Transverse colon (tissue), 4 donors: Measurements from ENCODE around the gene BAZ2A. TPM values are rescaled to one million over a fixed set of nuclear protein-coding genes. Genes with fewer than 3 reads are reported as not detected.

Source experiments
- DNase-seq: peaks from one replicate; pipeline ENCODE4 v3.0.0-alpha.2; 2019
- H3K27ac ChIP-seq, 4 donors: fragments of 200-600 bp; sonication (generic); 2 replicates each; pipeline ENCODE4 v1.5.1; 2016 to 2018; ENCODE audit warnings: inconsistent platforms in 4 of 4
- H3K27me3 ChIP-seq: fragments of 200-600 bp; sonication (generic); 2 replicates; pipeline ENCODE4 v1.5.1; 2017; ENCODE audit warnings: inconsistent platforms
- H3K36me3 ChIP-seq, 4 donors: fragments of 200-600 bp; sonication (generic); 2 replicates each; pipeline ENCODE4 v1.5.1; 2017 to 2019; ENCODE audit warnings: inconsistent platforms in 4 of 4
- H3K4me1 ChIP-seq, 4 donors: fragments of 200-600 bp; sonication (generic); 2 replicates each; pipeline ENCODE4 v1.5.1; 2017 to 2020; ENCODE audit warnings: inconsistent platforms in 4 of 4
- H3K4me3 ChIP-seq, 4 donors: fragments of 200-600 bp; sonication (generic); 1 replicate in 1 of 4; 2 replicates in 3 of 4; pipeline versions ENCODE4 v1.5.1 to v1.6.1; 2017 to 2019; ENCODE audit warnings: inconsistent platforms in 4 of 4
- H3K9me3 ChIP-seq, 2 donors: fragments of 200-600 bp; sonication (generic); 2 replicates each; pipeline ENCODE4 v1.5.1; 2017 to 2019; ENCODE audit warnings: inconsistent platforms in 2 of 2
- EP300 ChIP-seq: sonication (generic); formaldehyde crosslinking; IDR thresholded peaks from one replicate; pipeline ENCODE4 v1.6.1; 2017; ENCODE audit warnings: antibody characterized with exemption, low read depth
- POLR2A ChIP-seq: fragments of 450-650 bp; IDR thresholded peaks from one replicate; pipeline ENCODE4 v1.6.1; 2016; ENCODE audit warnings: antibody characterized with exemption, mild to moderate bottlenecking, moderate library complexity
- POLR2AphosphoS5 ChIP-seq, 3 donors: sonication (generic); formaldehyde crosslinking; IDR thresholded peaks; one replicate each; pipeline ENCODE4 v1.6.1; 2016; ENCODE audit warnings: antibody characterized with exemption in 3 of 3
- WGBS, 2 donors: methylation state at CpG; one replicate each; pipeline ENCODE4 v1.1.5; 2018; ENCODE audit warnings: low coverage in 1 of 2; 5-methylcytosine and 5-hydroxymethylcytosine counted together
- in situ Hi-C, 4 donors: fragments of 200-750 bp; cut with MboI; loops; one replicate each; pipeline versions ENCODE4 v1.15.0 to v1.15.1; 2017; ENCODE audit warnings: low sequenced_read_pairs in 3 of 4, low pct_ligation_motif_present in 1 of 4, low pct_unique_long_range_greater_than_20kb in 1 of 4
- intact Hi-C: fragments of 100-400 bp; cut with DNase I; formaldehyde crosslinking; loops from one replicate; pipeline ENCODE4 v1.15.1; 2023; ENCODE audit warnings: low total_unique reads
- total RNA-seq, 4 donors: library from RNA; depleted of rRNA; stranded (reverse); fragments of >200 nt; gene quantifications; one replicate each; pipeline ENCODE4 v1.1.0, GENCODE V29; 2016
- TF ChIP-seq, protein P1 (sequence below), 5 experiments: fragments of 200-600 bp in 3 of 5; fragments of 450-650 bp in 2 of 5; sonication (generic) in 3 of 5; IDR thresholded peaks; 1 replicate in 2 of 5; 2 replicates in 3 of 5; pipeline ENCODE4 v1.5.1; 2016 to 2017; ENCODE audit warnings: antibody characterized with exemption in 5 of 5, inconsistent platforms in 3 of 5, mild to moderate bottlenecking in 2 of 5, moderate library complexity in 1 of 5

The BAZ2A gene
- total RNA-seq, 4 donors from 2014 or later = 108 to 261 (median 124) TPM

DNA sequence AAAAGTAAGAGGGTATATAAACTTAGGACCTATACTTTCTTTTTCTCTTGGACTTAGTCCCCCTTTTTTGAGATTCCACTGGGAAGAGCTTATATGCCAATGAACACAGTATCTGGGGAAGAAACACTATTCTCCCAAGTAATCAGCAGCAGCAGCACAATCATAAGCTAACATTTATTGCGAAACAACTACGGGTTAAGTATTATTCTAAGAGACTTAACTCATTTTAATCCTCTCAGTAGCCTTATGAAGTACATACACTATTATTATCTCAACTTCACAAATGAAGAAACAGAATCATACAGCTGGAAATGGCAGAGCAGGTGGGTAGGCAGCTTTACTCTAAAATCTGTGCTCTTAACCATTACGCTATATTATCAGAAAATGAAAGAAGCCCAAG is 27.9 kb downstream of the BAZ2A start:
- in situ Hi-C loops (no loop called here), intact Hi-C loops (no loop called here)
- Histone ChIP-seq H3K27me3 (no peaks in the 10 kb centered on the region), H3K9me3 (no peaks in the 10 kb centered on the region), H3K4me3 (no peak overlapping the region), H3K4me1 (no peaks in the 10 kb centered on the region), H3K36me3 (peaks cover 3 to 96% (median 51%) of the 10 kb centered on the region in 4 donors), H3K27ac (no peak overlapping the region)
- WGBS, 2 donors = 82 to 89% methylated on average over 3 of the region's 3 CpGs
- DNase-seq = no peak
- TF ChIP-seq, protein P1, sequence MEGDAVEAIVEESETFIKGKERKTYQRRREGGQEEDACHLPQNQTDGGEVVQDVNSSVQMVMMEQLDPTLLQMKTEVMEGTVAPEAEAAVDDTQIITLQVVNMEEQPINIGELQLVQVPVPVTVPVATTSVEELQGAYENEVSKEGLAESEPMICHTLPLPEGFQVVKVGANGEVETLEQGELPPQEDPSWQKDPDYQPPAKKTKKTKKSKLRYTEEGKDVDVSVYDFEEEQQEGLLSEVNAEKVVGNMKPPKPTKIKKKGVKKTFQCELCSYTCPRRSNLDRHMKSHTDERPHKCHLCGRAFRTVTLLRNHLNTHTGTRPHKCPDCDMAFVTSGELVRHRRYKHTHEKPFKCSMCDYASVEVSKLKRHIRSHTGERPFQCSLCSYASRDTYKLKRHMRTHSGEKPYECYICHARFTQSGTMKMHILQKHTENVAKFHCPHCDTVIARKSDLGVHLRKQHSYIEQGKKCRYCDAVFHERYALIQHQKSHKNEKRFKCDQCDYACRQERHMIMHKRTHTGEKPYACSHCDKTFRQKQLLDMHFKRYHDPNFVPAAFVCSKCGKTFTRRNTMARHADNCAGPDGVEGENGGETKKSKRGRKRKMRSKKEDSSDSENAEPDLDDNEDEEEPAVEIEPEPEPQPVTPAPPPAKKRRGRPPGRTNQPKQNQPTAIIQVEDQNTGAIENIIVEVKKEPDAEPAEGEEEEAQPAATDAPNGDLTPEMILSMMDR (IDR thresholded peaks at IDR 0.05) = no peak
- no peak for TF ChIP-seq POLR2A
- no peak for TF ChIP-seq POLR2AphosphoS5 (IDR thresholded peaks at IDR 0.05)
- TF ChIP-seq EP300 = no peak

DNA sequence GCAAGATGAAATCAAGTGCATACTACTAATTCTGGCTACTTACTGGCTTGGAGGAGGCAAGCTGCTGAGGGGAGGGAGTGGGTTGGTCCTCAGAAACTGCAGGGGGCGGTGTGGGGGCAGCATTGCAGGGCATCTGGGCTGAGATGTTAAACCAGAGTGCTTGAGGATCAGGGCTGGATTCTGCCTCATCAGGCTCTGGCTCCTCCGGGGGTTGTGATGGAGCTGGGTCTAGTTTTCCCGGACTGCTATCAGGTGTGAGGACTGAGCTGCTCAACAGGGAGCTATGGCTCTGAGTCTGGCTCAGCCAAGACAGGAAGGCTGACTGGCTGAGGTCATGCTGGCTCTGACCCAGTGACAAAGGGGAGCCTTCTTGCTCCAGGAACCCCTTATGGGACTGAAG is 28.6 kb downstream of the BAZ2A start:
- DNase-seq = peak; percentile 13
- Histone ChIP-seq H3K9me3 (no peaks in the 10 kb centered on the region), H3K4me3 (no peak overlapping the region), H3K36me3 (peaks cover 3 to 88% (median 47%) of the 10 kb centered on the region in 4 donors), H3K27me3 (no peaks in the 10 kb centered on the region), H3K4me1 (no peaks in the 10 kb centered on the region), H3K27ac (no peak overlapping the region)
- 90% methylated on average over 3 of the region's 3 CpGs; no CpG with 5 or more reads in 1 of the 2 donors for WGBS, 2 donors
- TF ChIP-seq POLR2A (no peak), EP300 (no peak), POLR2AphosphoS5 (IDR thresholded peaks at IDR 0.05) (no peak)
- TF ChIP-seq, protein P1 (IDR thresholded peaks at IDR 0.05) = no peak
- intact Hi-C loops (no loop called here), in situ Hi-C loops (no loop called here)

- Histone ChIP-seq H3K9me3 (no peaks in the 10 kb centered on the region), H3K27ac (no peak overlapping the region), H3K36me3 (peaks cover 3 to 81% (median 44%) of the 10 kb centered on the region in 4 donors), H3K4me1 (no peaks in the 10 kb centered on the region), H3K27me3 (no peaks in the 10 kb centered on the region), H3K4me3 (no peak overlapping the region)
- intact Hi-C loops = no loop called here
- TF ChIP-seq POLR2AphosphoS5 (IDR thresholded peaks at IDR 0.05) (no peak), POLR2A (no peak), EP300 (no peak)
- TF ChIP-seq, protein P1 (IDR thresholded peaks at IDR 0.05) = no peak
- 83% methylated on average over 6 of the region's 6 CpGs; no CpG with 5 or more reads in 1 of the 2 donors for WGBS, 2 donors
- in situ Hi-C loops = no loop called here
- no peak for DNase-seq
Observed at GRCh38 chr12:56600753-56601152, 29.4 kb downstream of the BAZ2A start.

DNA sequence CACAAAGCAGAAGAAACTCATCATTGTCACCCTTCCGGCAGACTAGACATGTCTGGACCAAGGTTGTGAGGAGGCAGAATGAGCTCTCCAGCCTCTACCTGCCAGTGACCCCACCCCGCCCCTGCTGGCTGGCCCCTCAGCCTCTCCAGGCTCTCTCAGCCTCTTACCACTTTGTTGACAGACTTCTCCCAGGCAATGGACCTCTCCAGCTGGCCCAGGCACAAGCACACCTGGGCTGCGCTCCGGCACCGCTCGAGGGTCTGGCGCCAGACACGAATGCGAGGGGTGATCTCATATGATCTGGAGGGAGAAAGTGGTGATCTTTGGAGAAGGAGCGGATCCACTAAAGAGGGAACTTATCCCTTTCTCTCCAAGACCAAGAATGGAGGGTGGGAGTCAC is 30.3 kb downstream of the BAZ2A start:
- DNase-seq = no peak
- Histone ChIP-seq H3K4me1 (no peaks in the 10 kb centered on the region), H3K27me3 (no peaks in the 10 kb centered on the region), H3K4me3 (no peak overlapping the region), H3K36me3 (peaks cover 3 to 71% (median 40%) of the 10 kb centered on the region in 4 donors), H3K9me3 (no peaks in the 10 kb centered on the region), H3K27ac (no peak overlapping the region)
- WGBS, 2 donors = 92% methylated on average over 10 of the region's 10 CpGs; no CpG with 5 or more reads in 1 of the 2 donors
- in situ Hi-C loops (no loop called here), intact Hi-C loops (no loop called here)
- no peak for TF ChIP-seq EP300
- no peak for TF ChIP-seq POLR2AphosphoS5 (IDR thresholded peaks at IDR 0.05)

DNA sequence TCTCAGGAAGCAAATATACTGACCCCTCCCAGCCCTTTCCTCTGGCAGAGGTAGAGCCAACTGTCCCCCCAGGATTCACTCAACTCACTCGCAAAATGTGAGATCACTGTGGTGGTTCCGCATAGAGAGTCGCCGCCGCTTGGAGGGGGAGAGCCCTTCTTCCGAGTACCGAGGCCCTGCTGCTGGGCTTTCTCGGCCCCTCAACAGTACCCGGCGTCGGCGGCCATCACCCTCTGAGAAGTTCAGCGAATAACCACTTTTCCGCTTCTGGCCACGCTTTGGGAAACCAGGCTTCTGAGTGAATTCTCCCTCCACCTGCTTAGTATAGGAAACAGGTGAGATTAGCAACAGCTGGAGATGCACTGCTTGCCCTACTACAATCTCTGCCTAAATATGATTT is 31.1 kb downstream of the BAZ2A start:
- Histone ChIP-seq H3K4me1 (no peaks in the 10 kb centered on the region), H3K27ac (no peak overlapping the region), H3K36me3 (peaks cover 3 to 64% (median 36%) of the 10 kb centered on the region in 4 donors), H3K4me3 (no peak overlapping the region), H3K27me3 (no peaks in the 10 kb centered on the region), H3K9me3 (no peaks in the 10 kb centered on the region)
- intact Hi-C loops = no loop called here
- 94% methylated on average over 15 of the region's 15 CpGs; no CpG with 5 or more reads in 1 of the 2 donors for WGBS, 2 donors
- TF ChIP-seq POLR2AphosphoS5 (IDR thresholded peaks at IDR 0.05) (no peak), POLR2A (no peak), EP300 (no peak)
- TF ChIP-seq, protein P1 (IDR thresholded peaks at IDR 0.05) = no peak
- no peak for DNase-seq
- in situ Hi-C loops = no loop called here
